ENCODE data around the gene P2RX2. TPM values are rescaled to one million over a fixed set of nuclear protein-coding genes. Genes with fewer than 3 reads are reported as not detected.

The P2RX2 gene
- total RNA-seq, 1 experiment from 2014 or later: not detected

- ChIA-PET POLR2A (ENCODE audit: unreplicated experiment) (no interaction called here), CTCF (no interaction called here)
- BruUV-seq (replicated peaks): no TSS peak
- peaks cover 68% of the 10 kb centered on the region for H3K27me3 ChIP-seq (ENCODE audit: insufficient read depth, low read depth)
- intact Hi-C loops (cut with micrococcal nuclease; ENCODE audit: unreplicated experiment): no loop called here
- no peak overlapping the region for H3K4me3 ChIP-seq
- no peaks in the 10 kb centered on the region; the same call in 1 of the 2 replicates for H4K20me1 ChIP-seq (ENCODE audit: insufficient read depth)
- H3K9me3 ChIP-seq (ENCODE audit: insufficient read depth, low read depth): no peaks in the 10 kb centered on the region
- H3K79me2 ChIP-seq (ENCODE audit: low read depth): no peaks in the 10 kb centered on the region
- H3K4me1 ChIP-seq (replicated peaks; ENCODE audit: insufficient read depth): no peaks in the 10 kb centered on the region
- no peak overlapping the region for H2AFZ ChIP-seq
- H3F3A ChIP-seq (ENCODE audit: insufficient read depth, low read depth): peaks cover 15% of the 10 kb centered on the region
- TF ChIP-seq CTCF (conservative IDR thresholded peaks at IDR 0.05) (no peak), EZH2 (IDR thresholded peaks at IDR 0.05; ENCODE audit: low read depth) (no peak)
- H3K4me2 ChIP-seq: no peak overlapping the region
- H3K9me2 ChIP-seq (ENCODE audit: insufficient read depth): no peaks in the 10 kb centered on the region
- DNase-seq: no peak
- no peaks in the 10 kb centered on the region for H3K36me3 ChIP-seq (ENCODE audit: low read depth)
- H3K27ac ChIP-seq: no peak overlapping the region
These were observed 15.1 kb upstream of the P2RX2 start for GRCh38 chr12:132603240-132604150.

GRCh38 chr12:132604151-132604618, 14.4 kb upstream of the P2RX2 start:
- Histone ChIP-seq H3K79me2 (ENCODE audit: low read depth) (no peaks in the 10 kb centered on the region), H4K20me1 (ENCODE audit: insufficient read depth) (no peaks in the 10 kb centered on the region; the same call in 1 of the 2 replicates), H2AFZ (no peak overlapping the region), H3K9me3 (ENCODE audit: insufficient read depth, low read depth) (no peaks in the 10 kb centered on the region), H3K4me3 (no peak overlapping the region), H3K27me3 (ENCODE audit: insufficient read depth, low read depth) (peaks cover 73% of the 10 kb centered on the region), H3K9me2 (ENCODE audit: insufficient read depth) (no peaks in the 10 kb centered on the region), H3K4me1 (replicated peaks; ENCODE audit: insufficient read depth) (no peaks in the 10 kb centered on the region), H3K27ac (no peak overlapping the region), H3K36me3 (ENCODE audit: low read depth) (no peaks in the 10 kb centered on the region), H3F3A (ENCODE audit: insufficient read depth, low read depth) (peaks cover 9% of the 10 kb centered on the region), H3K4me2 (no peak overlapping the region)
- intact Hi-C loops (cut with micrococcal nuclease; ENCODE audit: unreplicated experiment): no loop called here
- TF ChIP-seq CTCF (conservative IDR thresholded peaks at IDR 0.05) (no peak), EZH2 (IDR thresholded peaks at IDR 0.05; ENCODE audit: low read depth) (no peak)
- POLR2A ChIA-PET (ENCODE audit: unreplicated experiment): no interaction called here
- DNase-seq: no peak
- CTCF ChIA-PET: no interaction called here
- no TSS peak for BruUV-seq (replicated peaks)

- Histone ChIP-seq H4K20me1 (ENCODE audit: insufficient read depth) (no peaks in the 10 kb centered on the region; the same call in 1 of the 2 replicates), H3K4me1 (replicated peaks; ENCODE audit: insufficient read depth) (no peaks in the 10 kb centered on the region), H3K4me3 (no peak overlapping the region), H3K9me3 (ENCODE audit: insufficient read depth, low read depth) (no peaks in the 10 kb centered on the region), H3F3A (ENCODE audit: insufficient read depth, low read depth) (peaks cover 2% of the 10 kb centered on the region), H2AFZ (no peak overlapping the region), H3K4me2 (no peak overlapping the region), H3K9me2 (ENCODE audit: insufficient read depth) (no peaks in the 10 kb centered on the region), H3K27me3 (ENCODE audit: insufficient read depth, low read depth) (peaks cover 80% of the 10 kb centered on the region), H3K27ac (no peak overlapping the region), H3K36me3 (ENCODE audit: low read depth) (no peaks in the 10 kb centered on the region), H3K79me2 (ENCODE audit: low read depth) (no peaks in the 10 kb centered on the region)
- DNase-seq: no peak
- CTCF ChIA-PET: no interaction called here
- no TSS peak for BruUV-seq (replicated peaks)
- intact Hi-C loops (cut with micrococcal nuclease; ENCODE audit: unreplicated experiment): no loop called here
- POLR2A ChIA-PET (ENCODE audit: unreplicated experiment): no interaction called here
- TF ChIP-seq EZH2 (IDR thresholded peaks at IDR 0.05; ENCODE audit: low read depth) (no peak), CTCF (conservative IDR thresholded peaks at IDR 0.05) (no peak)
These were observed 13.7 kb upstream of the P2RX2 start for GRCh38 chr12:132604668-132605441.

Data from PC-9 (cell line).